HepG2 (cell line): ENCODE data around the gene AP4S1. TPM values are rescaled to one million over a fixed set of nuclear protein-coding genes. Genes with fewer than 3 reads are reported as not detected.

Experiments
- ARNTL ChIP-seq: sonication (generic); formaldehyde crosslinking; IDR thresholded peaks from 2 replicates; pipeline ENCODE4 v1.4.0; 2020; ENCODE audit warnings: mild to moderate bottlenecking, missing genetic modification reagents
- CCAR2 ChIP-seq: fragments of 200-400 bp; formaldehyde crosslinking; optimal IDR thresholded peaks from 2 replicates; pipeline ENCODE3; 2018; ENCODE audit warnings: low read depth, mild to moderate bottlenecking, low read length, moderate library complexity
- DZIP1 ChIP-seq: sonication (generic); formaldehyde crosslinking; IDR thresholded peaks from 2 replicates; pipeline ENCODE4 v1.5.0; 2020; ENCODE audit warnings: mild to moderate bottlenecking, missing genetic modification reagents
- FOXO1 ChIP-seq: sonication (generic); formaldehyde crosslinking; IDR thresholded peaks from 2 replicates; pipeline ENCODE4 v1.4.0; 2020; ENCODE audit warnings: missing genetic modification reagents
- NFIB ChIP-seq: sonication (generic); formaldehyde crosslinking; IDR thresholded peaks from 2 replicates; pipeline ENCODE4 v1.9.0; 2021; ENCODE audit warnings: missing genetic modification reagents, mild to moderate bottlenecking, borderline replicate concordance
- SATB2 ChIP-seq: sonication (generic); formaldehyde crosslinking; IDR thresholded peaks from 2 replicates; pipeline ENCODE4 v1.5.0; 2020; ENCODE audit warnings: missing genetic modification reagents
- SMAD3 ChIP-seq: sonication (generic); formaldehyde crosslinking; IDR thresholded peaks from 2 replicates; pipeline ENCODE4 v1.4.0; 2020; ENCODE audit warnings: missing genetic modification reagents
- SPEN ChIP-seq: sonication (generic); formaldehyde crosslinking; IDR thresholded peaks from 2 replicates; pipeline ENCODE4 v1.5.1; 2020; ENCODE audit warnings: low read depth, mild to moderate bottlenecking, missing genetic modification reagents
- THAP7 ChIP-seq: sonication (generic); formaldehyde crosslinking; IDR thresholded peaks from 2 replicates; pipeline ENCODE4 v1.8.1; 2023; ENCODE audit warnings: mild to moderate bottlenecking, missing genetic modification reagents
- TMF1 ChIP-seq: sonication (generic); formaldehyde crosslinking; IDR thresholded peaks from 2 replicates; pipeline ENCODE4 v1.8.1; 2022; ENCODE audit warnings: low read depth, missing genetic modification reagents
- ZBTB4 ChIP-seq: sonication (generic); formaldehyde crosslinking; IDR thresholded peaks from 2 replicates; pipeline ENCODE4 v1.4.0; 2020; ENCODE audit warnings: missing genetic modification reagents, mild to moderate bottlenecking, borderline replicate concordance
- ZFP36 ChIP-seq: fragments of 150-350 bp; IDR thresholded peaks from 2 replicates; pipeline ENCODE4 v1.6.1; 2018; ENCODE audit warnings: borderline replicate concordance, low read length, low read depth; ENCODE audit not compliant: partially characterized antibody
- ZHX1 ChIP-seq: sonication (generic); formaldehyde crosslinking; IDR thresholded peaks from 2 replicates; pipeline ENCODE4 v1.8.1; 2022; ENCODE audit warnings: low read depth, mild to moderate bottlenecking, missing genetic modification reagents
- ZNF18 ChIP-seq: sonication (generic); formaldehyde crosslinking; IDR thresholded peaks from 2 replicates; pipeline ENCODE4 v1.8.0; 2022; ENCODE audit warnings: mild to moderate bottlenecking, missing genetic modification reagents; ENCODE audit not compliant: insufficient replicate concordance
- ZNF552 ChIP-seq: sonication (generic); formaldehyde crosslinking; IDR thresholded peaks from 2 replicates; pipeline ENCODE4 v1.9.0; 2022; ENCODE audit warnings: missing genetic modification reagents, mild to moderate bottlenecking, borderline replicate concordance
- polyA plus RNA-seq, 8 experiments: library from polyadenylated mRNA; depleted of rRNA in 3 of 8; stranded (reverse) in 7 of 8; unstranded in 1 of 8; fragments of >200 nt; fragmentation: Illumina TruSeq in 4 of 8; extraction: Trizol in 4 of 8; gene quantifications; 2 replicates each; pipeline versions ENCODE4 v1.2.1 to v1.2.3, GENCODE V29; 2011 to 2016; ENCODE audit warnings: low read depth in 4 of 8, missing spikeins in 1 of 8, mixed read lengths in 1 of 8; ENCODE audit not compliant: insufficient read depth in 1 of 8
- total RNA-seq, 5 experiments: library from RNA; depleted of rRNA; stranded (reverse); fragments of >200 nt; fragmentation: Illumina TruSeq; extraction: Trizol; gene quantifications; 2 replicates each; pipeline ENCODE4 v1.2.3, GENCODE V29; 2016; ENCODE audit warnings: low read depth in 1 of 5

Gene AP4S1
- total and polyA plus RNA-seq, 2 of the 13 experiments (the other 11 are each of a cell fraction or from before 2014, with no cell fraction given), result 3.9 to 21.1 TPM

- TF ChIP-seq ZBTB4 (no peak), SATB2 (CRISPR knock-in tag) (no peak; the same call in 1 of the 2 replicates), FOXO1 (CRISPR knock-in tag) (peak; percentile 73; the same call in 1 of the 2 replicates), SPEN (peak; percentile 57; the same call in 1 of the 2 replicates), TMF1 (CRISPR knock-in tag) (no peak), THAP7 (CRISPR knock-in tag) (no peak), CCAR2 (no peak), ARNTL (CRISPR knock-in tag) (peak; percentile 93), DZIP1 (CRISPR knock-in tag) (no peak), NFIB (CRISPR knock-in tag) (no peak), SMAD3 (0 out of 2 replicates have a peak, but pooled peaks have one; percentile 5), ZHX1 (CRISPR knock-in tag) (peak; percentile 84; the same call in 1 of the 2 replicates), ZFP36 (no peak), ZNF18 (CRISPR knock-in tag) (peak; percentile 55), ZNF552 (no peak)
These were observed 65.7 kb downstream of the AP4S1 start (continued) for GRCh38 chr14:31090883-31091764.
